HG03565 (cell line): ENCODE data around the gene ZDHHC5.
"Not testable (repeated sequence)": the region's sequence is repeated elsewhere in the genome, so short reads cannot be mapped to it uniquely, and the experiment has no call there.

ENCODE experiments used
- ATAC-seq: cut with Tn5 transposase; IDR thresholded peaks from one replicate; pipeline ENCODE4 v1.9.1; 2021; ENCODE audit warnings: mild to moderate bottlenecking, moderate library complexity; ENCODE audit not compliant: unreplicated experiment

Gene ZDHHC5

DNA sequence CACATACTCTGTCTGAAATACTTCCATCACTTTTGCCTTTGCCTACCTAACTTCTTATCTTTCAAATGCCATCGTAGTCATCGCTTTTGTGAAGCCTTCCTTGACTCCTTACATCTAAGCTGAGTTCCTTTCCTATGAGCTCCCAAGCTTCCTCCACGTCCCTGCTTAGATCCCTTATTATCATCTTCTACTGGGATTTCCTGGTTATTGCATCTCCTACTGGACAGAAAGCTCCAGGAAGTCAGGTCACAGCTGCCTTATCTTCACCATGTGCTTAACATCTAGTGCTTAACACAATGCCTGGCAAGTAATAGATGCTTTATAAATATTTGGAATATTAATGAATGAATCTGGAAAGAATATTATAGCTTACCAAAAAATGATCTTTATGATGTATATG is 24.1 kb upstream of the ZDHHC5 start:
- ATAC-seq, result no peak

DNA sequence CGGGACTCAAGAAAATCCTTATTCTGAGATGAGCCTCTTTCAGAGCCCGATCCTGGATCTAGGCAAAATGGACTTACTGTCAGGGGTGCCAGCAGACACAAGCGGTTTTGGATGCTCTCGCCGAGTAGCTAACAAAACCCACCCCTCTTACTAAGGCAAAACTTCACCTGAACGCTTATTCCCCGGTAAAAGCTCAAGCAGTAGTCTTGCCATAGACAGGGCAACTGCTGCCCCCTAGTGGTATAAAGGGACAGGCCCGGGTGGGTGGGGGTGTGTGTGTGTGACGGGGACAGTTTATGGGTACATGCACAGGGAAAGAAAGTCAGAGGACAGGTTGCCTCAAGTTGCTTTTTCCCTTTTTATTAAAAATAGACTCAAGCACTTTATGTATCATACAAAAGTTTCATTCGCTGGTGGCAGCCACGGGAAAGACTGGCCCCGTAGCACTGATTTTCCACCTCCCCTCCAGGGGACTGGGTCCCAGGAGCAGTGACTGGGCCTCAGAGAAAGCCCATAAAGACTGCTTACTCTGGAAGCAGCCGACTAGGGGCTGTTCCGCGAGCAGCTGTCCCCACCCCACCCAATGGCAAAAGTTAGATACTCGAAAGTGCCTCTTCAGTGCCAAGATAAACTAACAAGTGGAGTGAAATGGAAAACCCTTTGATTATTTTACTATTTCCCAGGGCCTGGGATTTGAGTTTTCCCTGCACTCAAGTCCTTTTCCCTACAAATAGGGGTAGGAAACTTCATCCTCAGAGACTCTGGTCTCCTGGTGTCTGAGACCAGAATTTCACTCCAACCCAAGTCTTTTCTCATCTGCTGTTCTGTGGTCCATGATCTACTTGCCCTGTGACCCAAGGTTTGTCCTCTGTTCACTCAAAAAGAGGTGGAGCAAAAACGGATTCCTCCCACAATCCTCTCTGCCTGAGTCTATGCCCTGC is 22.9 kb upstream of the ZDHHC5 start:
- peak; percentile 61 for ATAC-seq

DNA sequence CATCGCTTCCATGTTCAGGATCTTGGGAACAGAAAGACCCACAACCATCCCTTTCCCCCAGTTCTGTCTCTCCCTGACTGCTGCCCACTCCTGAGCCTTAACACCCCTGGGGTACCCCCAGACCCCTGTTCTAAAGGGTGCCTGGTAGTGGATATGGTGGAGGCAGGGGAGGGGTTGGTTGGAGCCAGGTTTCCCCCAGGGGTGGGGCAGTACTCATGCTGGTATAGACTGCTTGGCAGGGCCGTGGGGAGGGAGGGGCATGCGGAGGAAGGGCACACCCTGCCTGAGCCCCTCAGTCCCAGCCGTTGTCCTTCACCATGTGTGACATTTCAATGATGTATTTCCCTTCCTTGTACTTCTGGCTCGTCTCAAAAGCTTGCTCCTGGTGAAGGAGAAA is 22.2 kb upstream of the ZDHHC5 start:
- ATAC-seq, result no peak

- no peak for ATAC-seq
These were observed 21.6 kb upstream of the ZDHHC5 start for GRCh38 chr11:57646194-57646798.

DNA sequence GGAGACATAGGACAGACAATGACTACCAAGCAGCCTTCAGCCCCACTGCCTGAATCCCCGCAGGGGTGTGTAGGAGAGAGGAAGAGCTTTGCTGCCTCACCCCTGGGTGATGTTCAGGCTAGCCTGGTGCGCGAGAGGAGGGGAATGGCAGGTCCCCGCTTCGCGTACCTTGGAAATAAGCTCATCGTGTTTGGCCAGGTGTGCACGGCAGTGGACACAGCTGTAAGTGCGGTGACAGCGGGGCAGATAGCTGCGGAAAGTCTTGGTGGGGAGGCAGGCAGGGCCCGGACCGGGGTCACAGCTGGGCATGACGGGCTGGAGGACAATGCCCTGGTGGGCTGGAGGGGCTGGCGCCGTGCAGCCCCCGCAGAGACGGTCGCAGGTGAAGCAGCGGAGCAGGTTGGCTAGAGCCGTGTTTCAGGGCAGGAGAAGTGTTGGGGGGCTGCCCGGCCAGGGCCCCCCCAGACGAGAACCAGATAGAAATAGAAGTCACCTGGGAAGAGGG is 21.1 kb upstream of the ZDHHC5 start:
- ATAC-seq, result no peak

DNA sequence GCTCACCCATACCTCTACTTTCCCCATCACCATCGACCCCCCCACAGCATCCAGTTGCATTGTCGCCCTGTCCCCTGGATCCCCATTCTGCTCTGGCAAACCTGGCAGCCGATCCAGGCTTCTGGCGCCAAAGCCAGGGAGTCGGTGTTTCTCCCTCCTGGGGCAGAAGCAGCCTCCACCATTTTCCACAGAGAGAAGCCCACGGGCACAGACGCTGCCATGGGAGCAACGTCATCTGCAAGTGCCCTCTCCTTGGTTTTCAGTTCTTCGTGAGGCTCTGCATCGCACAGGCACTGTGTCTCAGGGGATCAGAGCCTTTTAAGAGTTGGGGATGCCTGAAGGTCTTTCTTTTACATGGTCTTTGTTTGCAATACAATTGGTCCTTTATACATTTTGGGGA is 20.5 kb upstream of the ZDHHC5 start:
- ATAC-seq, result no peak

GRCh38 chr11:57647960-57648800 is 19.7 kb upstream of the ZDHHC5 start:
- ATAC-seq, result no peak

DNA sequence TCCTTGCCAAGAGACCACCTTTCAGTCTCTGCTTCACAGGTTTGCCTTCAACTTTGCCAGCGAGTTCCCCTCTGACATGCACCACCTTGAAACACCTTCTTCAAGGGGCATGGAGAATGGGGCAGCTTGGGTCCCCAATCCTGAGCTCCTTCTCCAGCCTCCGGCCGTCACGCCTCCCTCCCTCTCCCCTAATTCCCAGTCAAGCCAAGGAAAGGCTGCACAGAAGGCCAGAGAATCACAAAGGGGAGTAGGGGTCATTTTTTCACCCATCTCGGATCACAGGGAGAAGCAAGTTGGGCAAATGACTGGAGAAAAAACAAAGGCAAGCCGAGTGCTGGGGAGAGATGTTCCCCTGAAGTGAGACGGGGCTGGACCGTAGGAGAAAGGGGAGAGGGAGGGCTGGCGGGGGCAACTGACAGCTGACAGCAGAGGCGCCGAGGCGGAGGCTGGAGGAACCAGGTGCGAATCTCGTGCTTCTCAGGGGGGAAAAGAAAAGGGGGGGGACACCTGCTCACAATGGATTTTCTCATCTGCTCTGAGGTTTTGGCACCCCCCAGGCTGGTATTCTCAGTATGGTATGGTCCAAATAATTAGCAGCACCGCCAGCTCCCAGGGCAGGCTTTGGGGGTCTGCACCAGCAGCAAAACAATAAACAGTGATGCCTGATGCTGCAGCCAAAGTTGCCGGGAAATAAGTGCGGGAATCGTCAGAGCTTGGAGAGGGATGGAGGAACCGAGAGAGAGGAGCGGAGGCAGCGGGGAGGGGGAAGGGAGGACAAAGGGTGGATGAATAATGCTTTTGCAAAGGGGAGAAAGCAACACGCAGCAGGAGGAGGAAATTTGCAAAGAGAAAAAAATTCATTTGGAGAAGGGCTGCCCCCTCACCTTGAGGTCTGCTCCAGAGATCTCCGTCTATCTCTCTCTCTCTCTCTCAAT is 18.8 kb upstream of the ZDHHC5 start:
- ATAC-seq, result no peak

DNA sequence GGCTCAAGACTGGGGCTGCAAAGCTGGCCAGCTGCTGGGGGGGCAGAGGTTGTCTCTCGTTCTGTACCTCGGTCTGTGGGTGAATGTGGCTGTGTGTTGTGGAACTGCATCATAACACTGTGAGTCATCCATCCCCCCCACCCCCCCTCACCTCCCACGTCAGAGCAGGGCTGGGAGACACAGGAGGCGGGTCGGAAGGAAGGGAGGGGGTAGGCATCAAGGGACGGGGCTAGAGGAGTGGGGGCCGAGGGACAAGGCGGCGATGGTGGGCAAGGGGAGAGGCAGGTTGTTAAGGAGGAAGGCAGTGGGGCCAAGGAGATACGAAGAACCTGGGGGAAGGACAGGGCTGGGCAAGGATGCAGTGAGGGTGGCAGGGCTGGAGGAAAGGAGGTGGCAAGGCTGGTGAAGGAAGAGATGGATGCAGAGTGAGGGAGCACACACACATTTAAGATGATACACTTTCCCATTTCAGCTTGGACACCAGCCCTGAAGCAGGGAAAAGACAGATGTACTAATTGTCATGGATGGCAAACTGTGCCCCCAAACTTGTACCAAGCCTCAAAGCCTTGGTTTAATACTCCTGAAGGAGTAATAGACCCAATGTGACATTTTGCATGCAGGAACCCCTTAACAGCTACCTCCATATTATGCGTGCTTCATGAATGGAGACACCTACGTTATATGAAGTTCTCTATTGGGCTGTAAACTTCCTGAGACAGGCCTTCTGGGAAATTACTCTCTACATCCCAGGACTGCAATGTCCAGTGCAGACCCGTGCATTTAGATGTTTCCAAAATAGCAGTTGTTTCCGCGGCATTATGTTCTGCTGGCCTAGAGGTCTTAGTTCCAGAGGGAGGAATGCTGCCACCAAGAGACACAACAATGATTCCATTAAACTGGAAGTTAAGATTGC is 17.8 kb upstream of the ZDHHC5 start, which contains the start of gene YPEL4:
TSS of gene YPEL4 (minus strand) at position 87 of the 913 bp plus-strand sequence. CDS start 2,805 bp downstream, outside the sequence.
- no peak for ATAC-seq

GRCh38 chr11:57650739-57651090 is 17.2 kb upstream of the ZDHHC5 start:
- ATAC-seq, result no peak

GRCh38 chr11:57651408-57651807 is 16.5 kb upstream of the ZDHHC5 start:
- ATAC-seq, result no peak

- not testable (repeated sequence) for ATAC-seq
These were observed 15.7 kb upstream of the ZDHHC5 start for GRCh38 chr11:57652230-57652629.

DNA sequence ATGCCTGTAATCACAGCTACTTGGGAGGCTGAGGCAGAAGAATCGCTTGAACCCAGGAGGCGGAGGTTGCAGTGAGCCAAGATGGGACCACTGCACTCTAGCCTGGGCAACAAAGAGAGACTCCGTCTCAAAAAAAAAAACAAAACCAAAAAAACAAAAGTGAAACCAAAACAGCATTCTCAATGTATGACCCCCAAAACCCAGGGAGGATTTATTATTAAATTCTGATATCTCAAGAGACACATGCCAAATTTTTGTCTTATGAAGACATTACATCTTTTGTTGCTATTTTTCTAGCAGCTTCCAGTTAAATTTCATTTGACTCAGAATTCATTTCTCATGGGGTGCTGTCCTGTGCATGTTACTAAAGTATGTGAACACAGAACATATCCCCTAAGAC is 15.3 kb upstream of the ZDHHC5 start:
- no peak for ATAC-seq

DNA sequence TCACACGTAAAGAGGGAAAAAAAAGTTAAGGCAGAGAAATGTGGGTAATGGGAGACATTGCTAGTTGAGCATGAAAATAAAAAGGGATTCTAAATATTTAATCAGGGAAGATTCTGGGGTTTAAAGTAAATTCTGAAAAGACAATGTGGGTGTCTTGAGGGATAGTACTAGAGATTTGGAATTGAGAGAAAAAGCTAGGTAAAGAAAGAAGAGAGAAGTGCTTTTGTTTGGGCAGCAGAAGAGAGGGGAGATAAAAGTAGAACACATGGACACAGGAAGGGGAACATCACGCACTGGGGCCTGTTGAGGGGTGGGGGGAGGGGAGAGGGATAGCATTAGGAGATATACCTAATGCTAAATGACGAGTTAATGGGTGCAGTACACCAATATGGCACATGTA is 14.8 kb upstream of the ZDHHC5 start:
- ATAC-seq, result no peak

GRCh38 chr11:57656885-57657193 is 11.1 kb upstream of the ZDHHC5 start:
- ATAC-seq, result no peak

GRCh38 chr11:57657194-57658022 is 10.5 kb upstream of the ZDHHC5 start, which contains the start of gene CLP1:
Gene CLP1 (plus strand): TSS chr11:57657762. CDS start chr11:57659477, 1,715 bp downstream.
- ATAC-seq, result peak; percentile 99

DNA sequence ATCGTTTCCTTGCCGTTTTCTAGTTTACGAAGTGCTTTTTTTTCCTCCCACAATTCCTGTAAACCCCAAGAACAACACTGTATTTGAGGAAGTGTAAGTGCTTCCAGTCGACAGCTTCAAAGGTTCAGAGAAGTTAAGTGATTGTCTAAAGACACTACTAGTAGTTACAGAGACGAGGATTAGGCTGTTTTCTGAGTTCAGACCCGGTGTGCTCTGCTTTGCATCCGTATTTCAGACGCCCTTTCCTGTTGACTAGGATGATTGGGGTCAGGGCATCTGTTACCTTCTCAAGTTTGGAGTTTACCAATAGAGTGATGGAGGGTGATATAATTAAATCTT is 9.9 kb upstream of the ZDHHC5 start:
- no peak for ATAC-seq

GRCh38 chr11:57659669-57660068 is 8.2 kb upstream of the ZDHHC5 start:
- ATAC-seq, result no peak
